DOHH2 (cell line): ENCODE data around the gene BAIAP2.

Source experiments
- H3F3A ChIP-seq: fragments of 200-600 bp; sonication (generic), shearing (Covaris generic); 2 replicates; pipeline ENCODE4 v1.6.0; 2016; ENCODE audit warnings: antibody characterized with exemption, mild to moderate bottlenecking; ENCODE audit not compliant: control insufficient read depth, insufficient read depth
- H3K27ac ChIP-seq: fragments of 200-600 bp; sonication (generic); 2 replicates; pipeline ENCODE4 v1.5.1; 2014; ENCODE audit warnings: low read depth, mild to moderate bottlenecking, low read length, moderate library complexity
- H3K27me3 ChIP-seq: fragments of 200-600 bp; sonication (generic); 2 replicates; pipeline ENCODE4 v1.6.1; 2014; ENCODE audit warnings: mild to moderate bottlenecking, low read length, mixed read lengths; ENCODE audit not compliant: control insufficient read depth
- H3K36me3 ChIP-seq: fragments of 200-600 bp; sonication (generic); 2 replicates; pipeline ENCODE4 v1.6.1; 2014; ENCODE audit warnings: mild to moderate bottlenecking, low read length, moderate library complexity, mixed read lengths; ENCODE audit not compliant: control insufficient read depth
- H3K4me1 ChIP-seq: fragments of 200-600 bp; sonication (generic); 2 replicates; pipeline ENCODE4 v1.6.1; 2014; ENCODE audit warnings: mild to moderate bottlenecking, low read length, mixed read lengths; ENCODE audit not compliant: control insufficient read depth
- H3K4me2 ChIP-seq: fragments of 200-600 bp; sonication (generic); 2 replicates; pipeline ENCODE4 v1.6.0; 2014; ENCODE audit warnings: mild to moderate bottlenecking, low read length, moderate library complexity
- H3K4me3 ChIP-seq: fragments of 200-600 bp; sonication (generic); 2 replicates; pipeline ENCODE4 v1.5.1; 2014; ENCODE audit warnings: mild to moderate bottlenecking, low read length, mixed read lengths
- H3K79me2 ChIP-seq: fragments of 200-600 bp; sonication (generic); 2 replicates; pipeline ENCODE4 v1.6.1; 2014; ENCODE audit warnings: mild to moderate bottlenecking, low read length, mixed read lengths; ENCODE audit not compliant: control insufficient read depth
- H3K9me2 ChIP-seq: fragments of 200-600 bp; sonication (generic); replicated peaks from 2 replicates; pipeline ENCODE4 v1.6.1; 2014; ENCODE audit warnings: mild to moderate bottlenecking, low read length, mixed read lengths; ENCODE audit not compliant: control insufficient read depth
- H3K9me3 ChIP-seq: fragments of 200-600 bp; sonication (generic); 2 replicates; pipeline ENCODE4 v1.6.1; 2014; ENCODE audit warnings: antibody characterized with exemption, low read length, mixed read lengths; ENCODE audit not compliant: control insufficient read depth, insufficient read depth
- H4K20me1 ChIP-seq: fragments of 200-600 bp; sonication (generic); 2 replicates; pipeline ENCODE4 v1.6.0; 2014; ENCODE audit warnings: low read depth, mild to moderate bottlenecking, antibody characterized with exemption, low read length, moderate library complexity; ENCODE audit not compliant: control insufficient read depth, insufficient read depth
- EZH2phosphoT487 ChIP-seq: fragments of 200-600 bp; sonication (generic); IDR thresholded peaks from 2 replicates; pipeline ENCODE4 v1.6.1; 2017; ENCODE audit warnings: borderline replicate concordance, mild to moderate bottlenecking, antibody characterized with exemption, low read length, moderate library complexity, mixed read lengths
- TF ChIP-seq, protein P1 (sequence below): fragments of 200-600 bp; sonication (generic); IDR thresholded peaks from one replicate; pipeline ENCODE4 v1.5.1; 2014; ENCODE audit warnings: antibody characterized with exemption, mild to moderate bottlenecking, low read depth, low read length; ENCODE audit not compliant: poor library complexity, severe bottlenecking

BAIAP2 gene

DNA sequence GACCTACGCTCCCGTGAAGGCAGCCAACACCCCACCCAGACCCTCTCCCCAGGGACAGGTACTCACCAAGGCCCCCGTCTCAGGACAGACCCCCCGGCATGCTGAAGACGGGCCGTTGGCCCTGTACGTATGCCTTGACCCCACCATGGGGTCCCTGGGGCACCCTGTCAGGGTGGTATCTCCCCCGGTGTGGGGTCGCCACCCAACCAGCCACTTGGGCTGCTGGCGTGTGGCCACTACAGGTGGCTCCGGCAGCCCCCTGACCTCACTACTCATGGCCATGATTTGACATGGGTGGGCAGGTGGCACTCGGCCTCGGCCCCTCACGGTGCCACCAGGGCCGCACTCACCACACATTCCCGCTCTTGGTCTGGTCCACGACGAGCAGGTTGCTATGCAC lies 89.4 kb downstream of the BAIAP2 start:
- no peaks in the 10 kb centered on the region for H3K9me2 ChIP-seq

DNA sequence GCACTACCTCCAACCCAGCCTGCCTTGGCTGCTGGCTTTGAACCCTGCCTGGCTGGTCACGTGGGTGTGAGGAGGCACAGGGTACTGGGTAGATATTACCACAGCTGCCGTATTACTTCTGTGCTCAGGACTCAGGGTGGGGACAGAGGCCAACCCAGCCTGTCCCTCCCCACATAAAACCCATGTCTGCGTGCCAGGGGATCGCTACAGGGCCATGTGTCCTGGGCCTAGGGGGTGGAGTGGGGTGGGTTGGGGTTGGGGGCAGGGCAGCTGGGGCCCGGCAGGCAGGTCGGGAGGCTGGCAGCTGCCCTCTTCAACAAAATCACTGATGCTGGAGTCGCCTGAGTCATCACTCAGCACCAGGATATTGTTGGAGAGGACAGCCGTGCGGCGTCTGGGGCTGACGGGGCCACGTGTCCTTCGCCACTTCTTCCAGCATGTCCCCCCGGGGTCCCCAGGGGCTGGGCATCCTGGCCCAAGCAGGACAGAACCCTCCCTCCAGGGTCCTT lies 90.7 kb downstream of the BAIAP2 start:
- H3K9me2 ChIP-seq = no peaks in the 10 kb centered on the region
- H3K27ac ChIP-seq = no peak overlapping the region
- H3K4me3 ChIP-seq = no peak overlapping the region
- H3K9me3 ChIP-seq = no peaks in the 10 kb centered on the region
- H3K27me3 ChIP-seq = no peaks in the 10 kb centered on the region
- no peaks in the 10 kb centered on the region for H3K79me2 ChIP-seq
- no peaks in the 10 kb centered on the region for H4K20me1 ChIP-seq
- H3F3A ChIP-seq = no peaks in the 10 kb centered on the region
- TF ChIP-seq, protein P1, sequence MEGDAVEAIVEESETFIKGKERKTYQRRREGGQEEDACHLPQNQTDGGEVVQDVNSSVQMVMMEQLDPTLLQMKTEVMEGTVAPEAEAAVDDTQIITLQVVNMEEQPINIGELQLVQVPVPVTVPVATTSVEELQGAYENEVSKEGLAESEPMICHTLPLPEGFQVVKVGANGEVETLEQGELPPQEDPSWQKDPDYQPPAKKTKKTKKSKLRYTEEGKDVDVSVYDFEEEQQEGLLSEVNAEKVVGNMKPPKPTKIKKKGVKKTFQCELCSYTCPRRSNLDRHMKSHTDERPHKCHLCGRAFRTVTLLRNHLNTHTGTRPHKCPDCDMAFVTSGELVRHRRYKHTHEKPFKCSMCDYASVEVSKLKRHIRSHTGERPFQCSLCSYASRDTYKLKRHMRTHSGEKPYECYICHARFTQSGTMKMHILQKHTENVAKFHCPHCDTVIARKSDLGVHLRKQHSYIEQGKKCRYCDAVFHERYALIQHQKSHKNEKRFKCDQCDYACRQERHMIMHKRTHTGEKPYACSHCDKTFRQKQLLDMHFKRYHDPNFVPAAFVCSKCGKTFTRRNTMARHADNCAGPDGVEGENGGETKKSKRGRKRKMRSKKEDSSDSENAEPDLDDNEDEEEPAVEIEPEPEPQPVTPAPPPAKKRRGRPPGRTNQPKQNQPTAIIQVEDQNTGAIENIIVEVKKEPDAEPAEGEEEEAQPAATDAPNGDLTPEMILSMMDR = no peak
- TF ChIP-seq EZH2phosphoT487 = no peak
- no peak overlapping the region for H3K4me2 ChIP-seq
- no peaks in the 10 kb centered on the region for H3K36me3 ChIP-seq
- no peaks in the 10 kb centered on the region for H3K4me1 ChIP-seq

More for the DNA sequence above, 89.4 kb downstream of the BAIAP2 start:
- Histone ChIP-seq H3K4me1 (peaks cover 3% of the 10 kb centered on the region; the same call in 1 of the 2 replicates), H3F3A (no peaks in the 10 kb centered on the region), H4K20me1 (no peaks in the 10 kb centered on the region), H3K27ac (no peak overlapping the region), H3K79me2 (no peaks in the 10 kb centered on the region), H3K9me3 (no peaks in the 10 kb centered on the region), H3K4me3 (no peak overlapping the region), H3K4me2 (no peak overlapping the region), H3K27me3 (no peaks in the 10 kb centered on the region), H3K36me3 (no peaks in the 10 kb centered on the region)
- TF ChIP-seq, protein P1 = no peak
- TF ChIP-seq EZH2phosphoT487 = no peak

DNA sequence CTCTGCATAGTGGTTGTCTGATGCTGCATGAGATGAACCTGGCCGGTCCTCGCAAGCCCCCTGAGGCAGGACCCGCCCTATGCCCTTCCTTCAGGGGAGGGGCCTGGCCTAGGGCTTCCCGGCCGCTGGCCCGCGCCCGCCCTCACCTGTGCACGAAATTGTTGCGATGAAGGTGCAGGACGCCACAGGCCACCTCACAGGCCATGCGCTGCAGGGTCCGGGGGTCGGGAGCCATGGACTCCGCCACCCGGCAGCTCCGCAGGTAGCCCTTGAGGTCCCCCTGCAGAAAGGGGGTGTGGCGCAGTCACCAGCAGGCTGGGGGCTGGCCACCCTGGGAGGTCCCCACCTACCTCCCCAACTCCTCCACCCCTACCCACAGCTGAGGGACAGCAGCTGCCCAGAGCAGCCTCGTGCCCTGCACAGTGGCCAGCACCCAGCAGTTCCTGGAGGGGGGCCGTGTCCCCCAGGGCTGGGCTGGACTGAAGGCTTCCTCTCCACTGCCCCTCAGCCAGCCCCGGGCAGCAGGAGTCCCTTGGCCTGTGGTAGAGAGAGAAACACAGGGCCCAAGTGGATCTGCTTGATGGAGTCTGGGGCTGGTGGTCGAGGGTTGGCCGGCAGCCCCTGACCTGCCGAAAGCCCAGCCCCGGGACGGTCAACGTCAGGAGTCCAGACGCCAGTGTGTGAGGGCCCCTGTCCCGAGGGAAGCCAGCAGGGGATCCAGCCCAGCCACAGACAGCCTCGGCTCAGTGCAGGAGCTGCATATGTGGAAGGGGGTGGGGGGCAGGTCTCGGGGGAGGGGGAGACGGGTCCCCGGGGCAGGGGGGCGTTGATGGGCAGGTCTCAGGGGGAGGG lies 91.6 kb downstream of the BAIAP2 start:
- no peaks in the 10 kb centered on the region for H3K36me3 ChIP-seq
- no peaks in the 10 kb centered on the region for H3K79me2 ChIP-seq
- no peaks in the 10 kb centered on the region for H3K9me3 ChIP-seq
- no peak overlapping the region for H3K27ac ChIP-seq
- no peaks in the 10 kb centered on the region for H3K9me2 ChIP-seq
- no peak overlapping the region for H3K4me3 ChIP-seq
- no peaks in the 10 kb centered on the region for H3K27me3 ChIP-seq
- no peaks in the 10 kb centered on the region for H3F3A ChIP-seq
- no peak overlapping the region for H3K4me2 ChIP-seq
- no peaks in the 10 kb centered on the region for H3K4me1 ChIP-seq
- TF ChIP-seq EZH2phosphoT487 = no peak
- TF ChIP-seq, protein P1 = no peak
- H4K20me1 ChIP-seq = no peaks in the 10 kb centered on the region
